AG10803 (cell line): ENCODE data around the gene PAX6.

Experiments used
- DNase-seq: peaks from one replicate; pipeline ENCODE4 v3.0.0; 2010; ENCODE audit warnings: low read depth
- H3K4me3 ChIP-seq: 2 replicates; pipeline ENCODE4 v1.5.1; 2011; ENCODE audit warnings: mild to moderate bottlenecking, low read length, control low read depth
- CTCF ChIP-seq: conservative IDR thresholded peaks from 2 replicates; pipeline ENCODE4 v1.5.1; 2011; ENCODE audit warnings: mild to moderate bottlenecking, low read length, control low read depth, inconsistent platforms

PAX6 gene

GRCh38 chr11:31822175-31822926, 11.2 kb upstream of the PAX6 start:
- no peak for DNase-seq
- no peak overlapping the region for H3K4me3 ChIP-seq
- no peak for TF ChIP-seq CTCF

GRCh38 chr11:31821766-31822165, 10.6 kb upstream of the PAX6 start:
- DNase-seq, result no peak
- H3K4me3 ChIP-seq, result no peak overlapping the region
- TF ChIP-seq CTCF, result no peak

- TF ChIP-seq CTCF, result no peak
- H3K4me3 ChIP-seq, result no peak overlapping the region
- DNase-seq, result no peak
Observed at GRCh38 chr11:31821235-31821764, 10.2 kb upstream of the PAX6 start.

GRCh38 chr11:31820438-31820818, 9.3 kb upstream of the PAX6 start:
- no peak for TF ChIP-seq CTCF
- no peak for DNase-seq
- no peak overlapping the region for H3K4me3 ChIP-seq

GRCh38 chr11:31819621-31820437, 8.7 kb upstream of the PAX6 start:
- H3K4me3 ChIP-seq, result no peak overlapping the region
- no peak for TF ChIP-seq CTCF
- DNase-seq, result no peak

GRCh38 chr11:31818874-31819331, 7.8 kb upstream of the PAX6 start:
- DNase-seq, result no peak
- H3K4me3 ChIP-seq, result no peak overlapping the region
- TF ChIP-seq CTCF, result no peak
